H1 (cell line): ENCODE results near the gene CLPTM1L. TPM values are rescaled to one million over a fixed set of nuclear protein-coding genes. Genes with fewer than 3 reads are reported as not detected.

ENCODE experiments used
- polyA plus RNA-seq, 7 experiments: library from polyadenylated mRNA; depleted of rRNA in 3 of 7; stranded (reverse) in 5 of 7; unstranded in 2 of 7; fragments of >200 nt in 5 of 7; fragments of 200-250 nt in 2 of 7; gene quantifications; 1 replicate in 5 of 7; 2 replicates in 1 of 7; 4 replicates in 1 of 7; pipeline versions ENCODE4 v1.2.1 to v1.2.3, GENCODE V29; 2011 to 2013; ENCODE audit warnings: missing spikeins in 2 of 7, mixed read lengths in 2 of 7
- total RNA-seq: library from RNA; stranded (reverse); fragmentation: NEBNext Ultra II Directional; extraction: Animal tissue kit (Norgen Biotek cat#: 25700); gene quantifications from 2 replicates; pipeline ENCODE4 v1.2.1, GENCODE V29; 2021
- TF ChIP-seq, protein P1 (sequence below): IDR thresholded peaks from 2 replicates; pipeline ENCODE4 v1.6.1; 2012; ENCODE audit warnings: inconsistent platforms

The CLPTM1L gene
- total and polyA plus RNA-seq, 2 of the 8 experiments (the other 6 are each of a cell fraction or from before 2014, with no cell fraction given) = 102 to 119 TPM

DNA sequence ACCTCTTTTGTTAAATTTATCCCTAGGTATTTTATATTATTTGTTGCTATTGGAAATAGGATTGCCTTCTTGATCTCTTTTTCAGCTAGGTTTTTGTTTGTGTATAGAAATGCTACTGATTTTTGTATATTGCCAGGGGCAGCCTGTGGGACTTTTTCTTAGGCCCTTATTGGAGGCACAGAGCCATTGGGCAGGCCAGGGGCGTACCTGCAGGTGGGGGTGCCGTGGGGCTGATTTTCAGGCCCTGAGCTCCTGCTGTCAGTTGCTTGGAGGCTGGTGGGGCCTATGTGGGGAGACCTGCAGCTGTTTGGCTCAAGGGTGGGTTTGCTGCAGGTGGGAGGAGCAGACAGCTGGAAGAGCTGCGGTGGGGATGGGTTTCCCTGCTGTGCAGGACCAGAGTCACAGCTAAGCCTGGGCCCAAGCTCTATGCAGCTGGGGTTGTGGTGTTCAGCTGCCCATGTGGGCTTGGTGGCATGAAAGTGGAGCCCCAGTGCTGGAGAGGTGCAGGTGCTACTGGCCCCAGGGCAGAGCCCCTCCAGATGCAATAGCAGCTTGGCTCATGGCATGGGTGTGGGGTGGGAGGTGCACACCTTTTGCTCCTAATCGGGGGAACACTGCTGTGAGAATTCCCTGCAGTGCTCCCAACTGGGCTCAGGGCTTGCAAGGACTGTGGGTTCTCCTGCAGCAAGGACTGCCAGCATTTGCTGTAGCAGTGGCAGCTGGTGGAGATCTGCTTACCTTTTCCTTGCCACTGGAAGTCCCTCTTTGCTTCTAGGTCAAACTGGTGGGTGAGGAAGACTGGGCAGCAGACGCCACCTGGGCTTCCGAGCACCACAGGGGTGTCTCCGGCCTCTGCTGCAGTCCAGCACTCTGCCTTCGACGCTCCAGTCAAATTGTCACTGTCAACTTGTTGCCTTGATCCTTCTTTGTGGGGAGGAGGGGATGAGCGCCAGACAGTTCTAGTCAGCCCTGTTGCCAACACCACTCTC is 7.6 kb upstream of the CLPTM1L start (continued):
- TF ChIP-seq, protein P1, sequence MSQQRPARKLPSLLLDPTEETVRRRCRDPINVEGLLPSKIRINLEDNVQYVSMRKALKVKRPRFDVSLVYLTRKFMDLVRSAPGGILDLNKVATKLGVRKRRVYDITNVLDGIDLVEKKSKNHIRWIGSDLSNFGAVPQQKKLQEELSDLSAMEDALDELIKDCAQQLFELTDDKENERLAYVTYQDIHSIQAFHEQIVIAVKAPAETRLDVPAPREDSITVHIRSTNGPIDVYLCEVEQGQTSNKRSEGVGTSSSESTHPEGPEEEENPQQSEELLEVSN = no peak
